K562 (cell line): ENCODE data around the gene COL28A1. TPM values are rescaled to one million over a fixed set of nuclear protein-coding genes. Genes with fewer than 3 reads are reported as not detected.

Experiments used
- ATAC-seq: fragments of 200-7000 bp; cut with Tn5 transposase; 3 replicates; pipeline ENCODE4 v1.9.1; 2020; ENCODE audit warnings: moderate library complexity
- BruUV-seq: library from RNA; stranded (reverse); fragments of 400-500 nt; replicated peaks from 2 replicates; lab custom pipeline; 2021; lab: Mats Ljungman, UMichigan
- CTCF ChIA-PET: fragments of 300-600 bp; formaldehyde crosslinking; extraction: SDS; loops from one replicate; lab custom pipeline; 2021; ENCODE audit warnings: low intra/inter-chr PET ratio; lab: Yijun Ruan, JAX
- POLR2A ChIA-PET: fragments of 300-600, 350-650 bp; sonication (Branson Sonifier 250); formaldehyde crosslinking; extraction: SDS; loops from one replicate; lab custom pipeline; 2021; ENCODE audit warnings: antibody characterized with exemption, inconsistent platforms; lab: Yijun Ruan, JAX
- DNase-seq, 4 experiments: peaks; one replicate each; pipeline versions ENCODE4 v3.0.0 to v3.0.0-alpha.2; 2011 to 2018; ENCODE audit warnings: low spot score in 3 of 4, mixed read lengths in 3 of 4; ENCODE audit errors: extremely low read depth in 1 of 4
- FAIRE-seq: peaks from 2 replicates; lab custom pipeline; 2011; peaks lifted over from hg19 to GRCh38; lab: Jason Lieb, UNC
- H2AFZ ChIP-seq: 2 replicates; pipeline ENCODE4 v1.6.0; 2011; ENCODE audit warnings: low read depth, low read length, control low read depth, inconsistent platforms
- H3K27ac ChIP-seq: fragments of 200-600 bp; 3 replicates; pipeline ENCODE4 v1.8.0; 2011; ENCODE audit warnings: low read depth, mild to moderate bottlenecking, control low read depth, inconsistent platforms, low read length, moderate library complexity, mixed read lengths; ENCODE audit errors: extremely low read depth
- H3K27me3 ChIP-seq, 2 experiments: fragments of 300-600 bp in 1 of 2; 2 replicates in 1 of 2; 3 replicates in 1 of 2; pipeline versions ENCODE4 v1.6.0 to v1.8.0; 2011; ENCODE audit warnings: inconsistent platforms in 2 of 2, low read length in 2 of 2, mild to moderate bottlenecking in 1 of 2, mixed read lengths in 1 of 2, moderate library complexity in 1 of 2; ENCODE audit not compliant: control insufficient read depth in 2 of 2, insufficient read depth in 2 of 2
- H3K36me3 ChIP-seq: fragments of 300-600 bp; 3 replicates; pipeline ENCODE4 v1.8.0; 2011; ENCODE audit warnings: mild to moderate bottlenecking, low read length, inconsistent platforms; ENCODE audit not compliant: control insufficient read depth, insufficient read depth
- H3K4me1 ChIP-seq, 2 experiments: fragments of 200-600 bp in 1 of 2; replicated peaks in 1 of 2; 2 replicates in 1 of 2; 3 replicates in 1 of 2; pipeline versions ENCODE4 v1.5.1 to v1.8.0; 2011; ENCODE audit warnings: inconsistent platforms in 2 of 2, low read length in 2 of 2, mild to moderate bottlenecking in 1 of 2, mixed read lengths in 1 of 2, moderate library complexity in 1 of 2; ENCODE audit not compliant: control insufficient read depth in 2 of 2, insufficient read depth in 2 of 2
- H3K4me2 ChIP-seq: 2 replicates; pipeline ENCODE4 v1.6.1; 2011; ENCODE audit warnings: low read length, control low read depth, inconsistent platforms, mixed read lengths; ENCODE audit not compliant: insufficient read depth
- H3K4me3 ChIP-seq: fragments of 200-600 bp; sonication (generic), shearing (Covaris generic); 2 replicates; pipeline ENCODE4 v1.5.1; 2016; ENCODE audit warnings: control low read depth, inconsistent platforms
- H3K79me2 ChIP-seq: fragments of 200-600 bp; 3 replicates; pipeline ENCODE4 v1.8.0; 2011; ENCODE audit warnings: low read length, inconsistent platforms; ENCODE audit not compliant: control insufficient read depth, insufficient read depth
- H3K9ac ChIP-seq, 2 experiments: 2 replicates each; pipeline versions ENCODE4 v1.6.0 to v1.6.1; 2011; ENCODE audit warnings: low read depth in 2 of 2, low read length in 2 of 2, control low read depth in 1 of 2, inconsistent platforms in 1 of 2, mild to moderate bottlenecking in 1 of 2, mixed read lengths in 1 of 2; ENCODE audit not compliant: insufficient read depth in 1 of 2
- H3K9me1 ChIP-seq: one replicate; pipeline ENCODE4 v1.6.0; 2011; ENCODE audit warnings: inconsistent platforms, mild to moderate bottlenecking, low read length, moderate library complexity; ENCODE audit not compliant: control insufficient read depth, insufficient read depth
- H3K9me3 ChIP-seq: replicated peaks from 2 replicates; pipeline ENCODE4 v1.5.1; 2011; ENCODE audit warnings: low read depth, low read length, inconsistent platforms; ENCODE audit not compliant: control insufficient read depth, insufficient read depth
- H4K20me1 ChIP-seq: replicated peaks from 2 replicates; pipeline ENCODE4 v1.6.1; 2011; ENCODE audit warnings: low read length, inconsistent platforms, mixed read lengths; ENCODE audit not compliant: control insufficient read depth, insufficient read depth
- CCAR2 ChIP-seq: fragments of 200-400 bp; formaldehyde crosslinking; IDR thresholded peaks from 2 replicates; pipeline ENCODE4 v1.6.1; 2017; ENCODE audit warnings: mild to moderate bottlenecking, low read depth, low read length
- MECOM ChIP-seq: fragments of 250-450 bp; sonication (Bioruptor Pico); IDR thresholded peaks from 2 replicates; pipeline ENCODE4 v1.8.0; 2022; ENCODE audit warnings: inconsistent platforms
- PHF20 ChIP-seq: fragments of 450-650 bp; IDR thresholded peaks from 2 replicates; pipeline ENCODE4 v1.6.1; 2018; ENCODE audit not compliant: partially characterized antibody
- SMC3 ChIP-seq: conservative IDR thresholded peaks from 2 replicates; pipeline ENCODE4 v1.6.1; 2011; ENCODE audit warnings: low read depth, low read length, improper control_type of control experiment; ENCODE audit not compliant: insufficient read depth
- ZBED1 ChIP-seq: IDR thresholded peaks from 2 replicates; pipeline ENCODE4 v1.6.1; 2014
- ZC3H4 ChIP-seq: sonication (generic); formaldehyde crosslinking; IDR thresholded peaks from 2 replicates; pipeline ENCODE4 v1.9.0; 2021; ENCODE audit warnings: missing genetic modification reagents, borderline replicate concordance
- WGBS: fragments of 100-300 bp; shearing (Covaris generic); methylation state at CpG from one replicate; pipeline ENCODE4 v1.1.6; 2016; ENCODE audit warnings: low coverage, mixed read lengths; ENCODE audit not compliant: insufficient coverage; ENCODE audit errors: missing lambda C conversion rate; 5-methylcytosine and 5-hydroxymethylcytosine counted together
- in situ Hi-C: fragments of 300-500 bp; cut with MboI; formaldehyde crosslinking; loops from 4 replicates; pipeline ENCODE4 v1.15.0; 2018; ENCODE audit warnings: inconsistent platforms, mixed read lengths
- intact Hi-C: fragments of 100-400 bp; cut with micrococcal nuclease; formaldehyde crosslinking; loops from 2 replicates; pipeline ENCODE4 v1.14.2; 2022
- polyA plus RNA-seq, 8 experiments: library from polyadenylated mRNA; depleted of rRNA in 4 of 8; stranded (reverse) in 5 of 8; unstranded in 3 of 8; fragments of >200 nt; fragmentation: Nextera tagmentation in 2 of 8; fragmentation: Illumina TruSeq in 1 of 8; extraction: Ambion mirVana in 2 of 8; extraction: Trizol in 1 of 8; gene quantifications; 2 replicates each; pipeline versions ENCODE4 v1.2.1 to v1.2.3, GENCODE V29; 2011 to 2014; ENCODE audit warnings: inconsistent platforms in 1 of 8, missing spikeins in 1 of 8
- total RNA-seq, 7 experiments: library from RNA; depleted of rRNA in 6 of 7; stranded (reverse); fragments of >200 nt in 6 of 7; fragmentation: Illumina TruSeq in 2 of 7; extraction: Trizol in 2 of 7; gene quantifications; 2 replicates each; pipeline versions ENCODE4 v1.2.1 to v1.2.3, GENCODE V29; 2011 to 2021; ENCODE audit warnings: low replicate concordance in 1 of 7
- TF ChIP-seq, protein P1 (sequence below): IDR thresholded peaks from 2 replicates; pipeline ENCODE4 v1.6.1; 2011; ENCODE audit not compliant: insufficient read length; ENCODE audit errors: extremely low read depth
- TF ChIP-seq, protein P2 (sequence below): fragments of 250-450 bp; sonication (Bioruptor Pico); IDR thresholded peaks from 2 replicates; pipeline ENCODE4 v1.8.0; 2022; ENCODE audit warnings: inconsistent platforms, mild to moderate bottlenecking, moderate library complexity, borderline replicate concordance
- TF ChIP-seq, protein P3 (sequence below), 2 experiments: fragments of 450-650 bp; IDR thresholded peaks; 2 replicates each; pipeline ENCODE4 v1.6.1; 2016; ENCODE audit warnings: mild to moderate bottlenecking in 2 of 2, borderline replicate concordance in 1 of 2, low read depth in 1 of 2, moderate library complexity in 1 of 2
- TF ChIP-seq, protein P4 (sequence below): sonication (generic); formaldehyde crosslinking; IDR thresholded peaks from 2 replicates; pipeline ENCODE4 v1.9.0; 2022; ENCODE audit warnings: mild to moderate bottlenecking, missing genetic modification reagents

Gene COL28A1
- total and polyA plus RNA-seq, 9 of the 15 experiments (the other 6 are each of a cell fraction or from before 2014, with no cell fraction given) = 0.03 to 0.13 (median 0.05) TPM; not detected in 3

DNA sequence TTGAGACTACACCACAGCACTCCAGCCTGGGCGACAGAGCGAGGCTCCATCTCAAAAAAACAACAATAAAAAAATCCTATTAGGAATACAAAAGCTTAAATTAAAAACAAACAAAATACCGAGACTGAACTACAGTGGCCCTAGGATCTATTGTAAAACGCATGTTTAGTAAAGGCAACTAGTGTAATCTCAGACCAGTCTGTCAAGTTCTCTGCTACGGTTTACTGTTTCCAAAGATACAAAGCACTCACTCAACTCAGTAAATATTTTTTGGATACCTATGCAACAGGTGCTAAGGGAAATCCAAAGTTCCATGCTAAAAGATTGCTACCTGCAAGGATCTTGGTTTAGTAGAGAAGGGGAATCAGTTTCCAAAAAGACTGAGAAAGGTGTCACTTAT is 27.6 kb upstream of the COL28A1 start:
- H3K4me1 ChIP-seq = peaks cover 10 to 14% of the 10 kb centered on the region in 2 experiments; a peak in 4 of 5 replicates
- H3K4me3 ChIP-seq = no peak overlapping the region
- H3K27me3 ChIP-seq = no peaks in the 10 kb centered on the region
- no TSS peak for BruUV-seq
- no peak for FAIRE-seq
- peaks cover 13% of the 10 kb centered on the region for H3K79me2 ChIP-seq
- intact Hi-C loops = no loop called here
- no peak for DNase-seq
- in situ Hi-C loops = no loop called here
- POLR2A ChIA-PET = interaction anchor here (0.9 kb wide), 1 partner anchor 9 kb away, joined by 3 read pairs; no protein-coding TSS in a partner anchor
- no peaks in the 10 kb centered on the region for H3K9me1 ChIP-seq
- no peaks in the 10 kb centered on the region for H4K20me1 ChIP-seq
- 51% methylated on average over 5 of the region's 5 CpGs for WGBS
- H3K36me3 ChIP-seq = no peaks in the 10 kb centered on the region
- no peaks in the 10 kb centered on the region for H3K9me3 ChIP-seq
- no peak for ATAC-seq
- H2AFZ ChIP-seq = no peak overlapping the region
- H3K4me2 ChIP-seq = no peak overlapping the region
- no peak overlapping the region for H3K27ac ChIP-seq
- no peak overlapping the region for H3K9ac ChIP-seq
- CTCF ChIA-PET = no interaction called here
- TF ChIP-seq PHF20 (no peak), ZC3H4 (no peak), CCAR2 (no peak), MECOM (CRISPR knock-in tag) (no peak), ZBED1 (no peak), SMC3 (no peak)
- TF ChIP-seq, protein P1, sequence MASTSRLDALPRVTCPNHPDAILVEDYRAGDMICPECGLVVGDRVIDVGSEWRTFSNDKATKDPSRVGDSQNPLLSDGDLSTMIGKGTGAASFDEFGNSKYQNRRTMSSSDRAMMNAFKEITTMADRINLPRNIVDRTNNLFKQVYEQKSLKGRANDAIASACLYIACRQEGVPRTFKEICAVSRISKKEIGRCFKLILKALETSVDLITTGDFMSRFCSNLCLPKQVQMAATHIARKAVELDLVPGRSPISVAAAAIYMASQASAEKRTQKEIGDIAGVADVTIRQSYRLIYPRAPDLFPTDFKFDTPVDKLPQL = no peak
- TF ChIP-seq, protein P2, sequence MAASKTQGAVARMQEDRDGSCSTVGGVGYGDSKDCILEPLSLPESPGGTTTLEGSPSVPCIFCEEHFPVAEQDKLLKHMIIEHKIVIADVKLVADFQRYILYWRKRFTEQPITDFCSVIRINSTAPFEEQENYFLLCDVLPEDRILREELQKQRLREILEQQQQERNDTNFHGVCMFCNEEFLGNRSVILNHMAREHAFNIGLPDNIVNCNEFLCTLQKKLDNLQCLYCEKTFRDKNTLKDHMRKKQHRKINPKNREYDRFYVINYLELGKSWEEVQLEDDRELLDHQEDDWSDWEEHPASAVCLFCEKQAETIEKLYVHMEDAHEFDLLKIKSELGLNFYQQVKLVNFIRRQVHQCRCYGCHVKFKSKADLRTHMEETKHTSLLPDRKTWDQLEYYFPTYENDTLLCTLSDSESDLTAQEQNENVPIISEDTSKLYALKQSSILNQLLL (CRISPR knock-in tag) = no peak
- TF ChIP-seq, protein P3, sequence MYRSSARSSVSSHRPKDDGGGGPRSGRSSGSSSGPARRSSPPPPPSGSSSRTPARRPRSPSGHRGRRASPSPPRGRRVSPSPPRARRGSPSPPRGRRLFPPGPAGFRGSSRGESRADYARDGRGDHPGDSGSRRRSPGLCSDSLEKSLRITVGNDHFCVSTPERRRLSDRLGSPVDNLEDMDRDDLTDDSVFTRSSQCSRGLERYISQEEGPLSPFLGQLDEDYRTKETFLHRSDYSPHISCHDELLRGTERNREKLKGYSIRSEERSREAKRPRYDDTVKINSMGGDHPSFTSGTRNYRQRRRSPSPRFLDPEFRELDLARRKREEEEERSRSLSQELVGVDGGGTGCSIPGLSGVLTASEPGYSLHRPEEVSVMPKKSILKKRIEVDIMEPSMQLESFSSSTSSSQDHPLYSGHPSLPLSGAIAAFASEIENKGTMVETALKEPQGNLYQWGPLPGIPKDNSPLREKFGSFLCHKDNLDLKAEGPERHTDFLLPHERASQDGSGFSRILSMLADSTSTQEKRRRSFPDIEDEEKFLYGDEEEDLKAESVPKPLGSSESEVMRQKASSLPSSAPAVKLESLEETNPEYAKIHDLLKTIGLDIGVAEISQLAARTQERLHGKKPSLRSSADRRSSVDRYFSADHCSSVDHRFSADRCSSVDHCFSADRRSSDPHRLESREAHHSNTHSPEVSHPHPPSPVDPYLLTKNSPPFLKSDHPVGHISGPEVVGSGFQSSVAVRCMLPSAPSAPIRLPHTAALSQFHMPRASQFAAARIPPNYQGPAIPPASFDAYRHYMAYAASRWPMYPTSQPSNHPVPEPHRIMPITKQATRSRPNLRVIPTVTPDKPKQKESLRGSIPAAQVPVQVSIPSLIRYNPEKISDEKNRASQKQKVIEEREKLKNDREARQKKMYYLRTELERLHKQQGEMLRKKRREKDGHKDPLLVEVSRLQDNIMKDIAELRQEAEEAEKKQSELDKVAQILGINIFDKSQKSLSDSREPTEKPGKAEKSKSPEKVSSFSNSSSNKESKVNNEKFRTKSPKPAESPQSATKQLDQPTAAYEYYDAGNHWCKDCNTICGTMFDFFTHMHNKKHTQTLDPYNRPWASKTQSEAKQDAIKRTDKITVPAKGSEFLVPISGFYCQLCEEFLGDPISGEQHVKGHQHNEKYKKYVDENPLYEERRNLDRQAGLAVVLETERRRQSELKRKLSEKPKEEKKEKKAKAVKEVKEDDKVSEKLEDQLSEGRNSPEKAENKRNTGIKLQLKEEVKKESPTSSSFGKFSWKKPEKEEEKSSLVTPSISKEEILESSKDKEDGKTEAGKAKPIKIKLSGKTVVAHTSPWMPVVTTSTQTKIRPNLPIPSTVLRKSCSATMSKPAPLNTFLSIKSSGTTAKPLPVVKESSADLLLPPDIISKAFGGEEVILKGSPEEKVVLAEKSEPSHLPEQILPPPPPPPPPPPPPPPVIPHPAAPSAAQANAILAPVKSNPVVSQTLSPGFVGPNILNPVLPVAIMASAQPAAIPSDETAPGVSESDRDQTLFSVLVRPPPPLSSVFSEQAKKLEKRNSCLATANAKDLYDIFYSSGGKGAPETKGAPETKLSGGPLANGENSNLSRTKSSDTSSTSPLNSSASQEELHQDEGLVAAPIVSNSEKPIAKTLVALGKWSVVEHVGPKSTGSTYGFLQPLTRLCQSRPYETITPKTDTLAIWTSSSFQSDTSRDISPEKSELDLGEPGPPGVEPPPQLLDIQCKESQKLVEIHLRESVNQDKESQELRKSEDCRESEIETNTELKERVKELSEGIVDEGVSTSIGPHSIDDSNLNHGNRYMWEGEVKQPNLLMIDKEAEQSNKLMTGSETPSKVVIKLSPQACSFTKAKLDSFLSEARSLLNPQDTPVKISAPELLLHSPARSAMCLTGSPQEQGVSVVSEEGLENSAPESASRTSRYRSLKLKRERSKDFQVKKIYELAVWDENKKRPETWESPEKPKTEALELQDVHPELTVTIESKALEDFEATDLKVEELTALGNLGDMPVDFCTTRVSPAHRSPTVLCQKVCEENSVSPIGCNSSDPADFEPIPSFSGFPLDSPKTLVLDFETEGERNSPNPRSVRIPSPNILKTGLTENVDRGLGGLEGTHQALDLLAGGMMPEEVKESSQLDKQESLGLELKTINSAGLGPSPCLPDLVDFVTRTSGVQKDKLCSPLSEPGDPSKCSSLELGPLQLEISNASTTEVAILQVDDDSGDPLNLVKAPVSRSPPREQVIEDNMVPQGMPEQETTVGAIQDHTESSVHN (IDR thresholded peaks at IDR 0.05; ENCODE audit: borderline replicate concordance in 1 of 2, low read depth in 1 of 2) = no peak
- TF ChIP-seq, protein P4, sequence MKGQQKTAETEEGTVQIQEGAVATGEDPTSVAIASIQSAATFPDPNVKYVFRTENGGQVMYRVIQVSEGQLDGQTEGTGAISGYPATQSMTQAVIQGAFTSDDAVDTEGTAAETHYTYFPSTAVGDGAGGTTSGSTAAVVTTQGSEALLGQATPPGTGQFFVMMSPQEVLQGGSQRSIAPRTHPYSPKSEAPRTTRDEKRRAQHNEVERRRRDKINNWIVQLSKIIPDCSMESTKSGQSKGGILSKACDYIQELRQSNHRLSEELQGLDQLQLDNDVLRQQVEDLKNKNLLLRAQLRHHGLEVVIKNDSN (CRISPR knock-in tag) = no peak
